IMR-90 (cell line): ENCODE data around the gene HIVEP3. TPM values are rescaled to one million over a fixed set of nuclear protein-coding genes. Genes with fewer than 3 reads are reported as not detected.

Experiments
- ATAC-seq: fragments of 200-7000 bp; cut with Tn5 transposase; 2 replicates; pipeline ENCODE4 v1.9.1; 2020; ENCODE audit warnings: low read depth, mild to moderate bottlenecking, moderate library complexity
- BruUV-seq: library from RNA; stranded (reverse); fragments of 400-500 nt; replicated peaks from 2 replicates; lab custom pipeline; 2021; lab: Mats Ljungman, UMichigan
- CTCF ChIA-PET: fragments of 300-600 bp; formaldehyde crosslinking; extraction: SDS; loops from one replicate; lab custom pipeline; 2021; ENCODE audit warnings: antibody characterized with exemption; lab: Yijun Ruan, JAX
- POLR2A ChIA-PET: fragments of 300-600 bp; sonication (Branson Sonifier 250); formaldehyde crosslinking; loops from one replicate; lab custom pipeline; 2022; ENCODE audit warnings: antibody characterized with exemption; ENCODE audit not compliant: unreplicated experiment; lab: Charles Lee
- DNase-seq: peaks from one replicate; pipeline ENCODE4 v3.0.0; 2013
- H2AFZ ChIP-seq: replicated peaks from 2 replicates; pipeline ENCODE3; 2013; ENCODE audit warnings: low read length, mild to moderate bottlenecking; ENCODE audit not compliant: poor library complexity
- H2AK5ac ChIP-seq: 2 replicates; pipeline ENCODE4 v1.6.1; 2013; ENCODE audit warnings: low read depth, low read length, inconsistent platforms
- H2AK9ac ChIP-seq: replicated peaks from 2 replicates; pipeline ENCODE3; 2013; ENCODE audit warnings: mild to moderate bottlenecking, low read depth, low read length, moderate library complexity; ENCODE audit not compliant: poor library complexity
- H2BK120ac ChIP-seq: 2 replicates; pipeline ENCODE4 v1.6.1; 2013; ENCODE audit warnings: low read depth, low read length, inconsistent platforms
- H2BK15ac ChIP-seq: 3 replicates; pipeline ENCODE4 v1.6.1; 2013; ENCODE audit warnings: low read depth, low read length, inconsistent platforms
- H2BK20ac ChIP-seq: 2 replicates; pipeline ENCODE4 v1.6.1; 2013; ENCODE audit warnings: low read depth, mild to moderate bottlenecking, inconsistent platforms, low read length, moderate library complexity
- H2BK5ac ChIP-seq: 2 replicates; pipeline ENCODE4 v1.6.1; 2013; ENCODE audit warnings: mild to moderate bottlenecking, low read depth, low read length, inconsistent platforms; ENCODE audit not compliant: poor library complexity, severe bottlenecking
- H3K14ac ChIP-seq: replicated peaks from 2 replicates; pipeline ENCODE4 v1.6.1; 2013; ENCODE audit warnings: low read depth, low read length, inconsistent platforms
- H3K18ac ChIP-seq: 2 replicates; pipeline ENCODE4 v1.6.1; 2013; ENCODE audit warnings: low read depth, low read length, control low read depth
- H3K23ac ChIP-seq: 2 replicates; pipeline ENCODE4 v1.6.1; 2013; ENCODE audit warnings: low read depth, low read length, inconsistent platforms
- H3K27ac ChIP-seq: 2 replicates; pipeline ENCODE4 v1.5.1; 2013; ENCODE audit warnings: mild to moderate bottlenecking, control low read depth, low read length; ENCODE audit not compliant: insufficient read depth
- H3K27me3 ChIP-seq: 2 replicates; pipeline ENCODE4 v1.6.1; 2013; ENCODE audit warnings: low read length; ENCODE audit not compliant: control insufficient read depth, insufficient read depth
- H3K36me3 ChIP-seq: 2 replicates; pipeline ENCODE4 v1.6.1; 2013; ENCODE audit warnings: low read length, mixed read lengths; ENCODE audit not compliant: control insufficient read depth, insufficient read depth
- H3K4ac ChIP-seq: 2 replicates; pipeline ENCODE4 v1.6.1; 2013; ENCODE audit warnings: low read depth, low read length, inconsistent platforms
- H3K4me1 ChIP-seq: 2 replicates; pipeline ENCODE4 v1.6.1; 2013; ENCODE audit warnings: low read length, mixed read lengths; ENCODE audit not compliant: control insufficient read depth, insufficient read depth
- H3K4me2 ChIP-seq: 2 replicates; pipeline ENCODE4 v1.6.1; 2013; ENCODE audit warnings: low read depth, mild to moderate bottlenecking, control low read depth, low read length, moderate library complexity
- H3K4me3 ChIP-seq: 2 replicates; pipeline ENCODE4 v1.5.1; 2013; ENCODE audit warnings: low read depth, mild to moderate bottlenecking, control low read depth, low read length, moderate library complexity; ENCODE audit not compliant: insufficient read depth
- H3K56ac ChIP-seq: 2 replicates; pipeline ENCODE4 v1.6.1; 2013; ENCODE audit warnings: low read length, inconsistent platforms; ENCODE audit not compliant: insufficient read depth; ENCODE audit errors: extremely low read depth
- H3K79me1 ChIP-seq, 2 experiments: 2 replicates each; pipeline ENCODE4 v1.6.1; 2013; ENCODE audit warnings: low read length in 2 of 2, inconsistent platforms in 1 of 2, low read depth in 1 of 2
- H3K9ac ChIP-seq: 2 replicates; pipeline ENCODE4 v1.6.1; 2013; ENCODE audit warnings: low read depth, low read length, control low read depth
- H3K9me1 ChIP-seq: 2 replicates; pipeline ENCODE4 v1.6.1; 2013; ENCODE audit warnings: low read length, inconsistent platforms; ENCODE audit not compliant: insufficient read depth
- H3K9me3 ChIP-seq: 2 replicates; pipeline ENCODE4 v1.6.1; 2013; ENCODE audit warnings: low read length; ENCODE audit not compliant: control insufficient read depth, insufficient read depth
- H4K20me1 ChIP-seq: 2 replicates; pipeline ENCODE4 v1.6.1; 2013; ENCODE audit warnings: low read length, inconsistent platforms; ENCODE audit not compliant: insufficient read depth
- H4K5ac ChIP-seq: 2 replicates; pipeline ENCODE4 v1.6.1; 2013; ENCODE audit warnings: mild to moderate bottlenecking, low read depth, low read length, control low read depth
- H4K8ac ChIP-seq, 2 experiments: 2 replicates each; pipeline ENCODE4 v1.6.1; 2013; ENCODE audit warnings: low read depth in 2 of 2, low read length in 2 of 2, control low read depth in 1 of 2, inconsistent platforms in 1 of 2
- H4K91ac ChIP-seq: 2 replicates; pipeline ENCODE4 v1.6.1; 2013; ENCODE audit warnings: low read depth, low read length, inconsistent platforms; ENCODE audit not compliant: insufficient read depth
- BHLHE40 ChIP-seq: fragments of 150-350 bp; IDR thresholded peaks from 2 replicates; pipeline ENCODE4 v1.6.1; 2016; ENCODE audit warnings: mild to moderate bottlenecking, low read depth, low read length
- FOS ChIP-seq: fragments of 150-350 bp; IDR thresholded peaks from 2 replicates; pipeline ENCODE4 v1.6.1; 2016; ENCODE audit warnings: low read depth, low read length
- MAFK ChIP-seq: IDR thresholded peaks from 2 replicates; pipeline ENCODE4 v1.6.1; 2012; ENCODE audit warnings: low read depth, low read length, improper control_type of control experiment
- MAZ ChIP-seq: IDR thresholded peaks from 2 replicates; pipeline ENCODE4 v1.6.1; 2012; ENCODE audit warnings: low read depth, mild to moderate bottlenecking, low read length, improper control_type of control experiment, moderate library complexity, borderline replicate concordance
- MXI1 ChIP-seq: IDR thresholded peaks from 2 replicates; pipeline ENCODE4 v1.6.1; 2012; ENCODE audit warnings: low read depth, mild to moderate bottlenecking, low read length, moderate library complexity, borderline replicate concordance
- NFE2L2 ChIP-seq: fragments of 150-350 bp; IDR thresholded peaks from 2 replicates; pipeline ENCODE4 v1.6.1; 2016; ENCODE audit warnings: low read depth, mild to moderate bottlenecking, low read length
- RAD21 ChIP-seq: IDR thresholded peaks from 2 replicates; pipeline ENCODE4 v1.6.1; 2012; ENCODE audit warnings: low read length, improper control_type of control experiment
- RCOR1 ChIP-seq: IDR thresholded peaks from 2 replicates; pipeline ENCODE4 v1.6.1; 2012; ENCODE audit warnings: mild to moderate bottlenecking, low read length, improper control_type of control experiment; ENCODE audit not compliant: insufficient replicate concordance
- RFX5 ChIP-seq: IDR thresholded peaks from 2 replicates; pipeline ENCODE4 v1.8.0; 2012; ENCODE audit warnings: low read depth, mild to moderate bottlenecking, low read length, moderate library complexity
- WGBS, 2 experiments: methylation state at CpG; one replicate each; pipeline versions ENCODE4 v1.1.5 to v1.1.7; 2013; ENCODE audit warnings: missing lambda C conversion rate in 2 of 2; ENCODE audit not compliant: insufficient read length in 1 of 2; ENCODE audit errors: extremely low coverage in 2 of 2; 5-methylcytosine and 5-hydroxymethylcytosine counted together
- dilution Hi-C: fragments of 300-500 bp; cut with HindIII; formaldehyde crosslinking; loops from one replicate; pipeline ENCODE4 v1.14.3; 2018; ENCODE audit warnings: low sequenced_read_pairs; ENCODE audit not compliant: unreplicated experiment
- in situ Hi-C: fragments of 300-500 bp; cut with MboI; formaldehyde crosslinking; loops from 3 replicates; pipeline ENCODE4 v1.14.3; 2019; ENCODE audit warnings: low sequenced_read_pairs, inconsistent platforms, mixed read lengths
- intact Hi-C: fragments of 100-400 bp; cut with micrococcal nuclease; formaldehyde crosslinking; loops from 2 replicates; pipeline ENCODE4 v1.10.0; 2022
- polyA plus RNA-seq, 3 experiments: library from polyadenylated mRNA; depleted of rRNA; stranded (reverse); fragments of >200 nt; gene quantifications; 2 replicates each; pipeline ENCODE4 v1.2.3, GENCODE V29; 2012; ENCODE audit warnings: low replicate concordance in 1 of 3
- total RNA-seq: library from RNA; depleted of rRNA; stranded (reverse); fragments of >200 nt; gene quantifications from 2 replicates; pipeline ENCODE4 v1.2.3, GENCODE V29; 2012
- TF ChIP-seq, protein P1 (sequence below): conservative IDR thresholded peaks from 2 replicates; pipeline ENCODE4 v1.5.1; 2012; ENCODE audit warnings: mild to moderate bottlenecking, low read depth, low read length, improper control_type of control experiment

HIVEP3 gene
- total and polyA plus RNA-seq, 2 of the 4 experiments (the other 2 are of a cell fraction) = 1.4 to 4.0 TPM

DNA sequence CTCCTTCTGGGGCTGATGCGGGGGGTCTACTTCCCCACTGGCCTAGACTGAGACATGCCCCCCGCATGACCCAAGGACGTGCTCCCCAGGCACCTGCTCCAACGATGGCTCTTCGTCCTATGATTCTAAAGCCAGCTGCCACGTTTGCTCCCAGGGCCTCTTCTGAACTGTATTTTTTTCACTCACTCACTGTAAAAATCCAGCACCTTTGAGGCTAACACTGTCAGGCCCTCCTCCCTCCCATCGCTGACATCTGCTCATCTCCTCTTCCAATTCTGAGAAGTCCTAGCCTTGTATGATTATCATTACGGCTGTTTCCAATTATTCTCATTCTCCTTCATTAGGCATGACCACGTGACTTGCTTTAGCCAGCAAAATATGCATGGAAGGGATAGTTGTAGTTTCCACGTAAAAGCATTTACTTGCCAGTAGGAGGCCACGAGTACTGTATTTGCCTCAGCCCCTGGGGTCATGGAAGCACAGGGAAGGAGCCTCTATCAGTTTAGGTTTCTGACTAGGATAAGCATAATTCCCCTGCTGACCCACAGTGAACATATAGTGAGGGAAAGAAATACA is 415.1 kb downstream of the HIVEP3 start:
- ATAC-seq (no peak), DNase-seq (no peak)
- H3K36me3 ChIP-seq = no peaks in the 10 kb centered on the region
- WGBS, 2 experiments = 92% methylated on average over 7 of the region's 11 CpGs; no CpG with 5 or more reads in 1 of the 2 experiments
- no peak overlapping the region for H4K5ac ChIP-seq
- 0 out of 2 replicates have a peak overlapping the region, but pooled peaks have one; percentile 21 for H3K14ac ChIP-seq
- no peaks in the 10 kb centered on the region for H3K9me3 ChIP-seq
- peaks cover 2% of the 10 kb centered on the region; the same call in 1 of the 2 replicates for H3K9me1 ChIP-seq
- ChIA-PET CTCF (no interaction called here), POLR2A (no interaction called here)
- no peak overlapping the region for H3K9ac ChIP-seq
- H4K91ac ChIP-seq = no peak overlapping the region
- no peak overlapping the region for H3K23ac ChIP-seq
- no peak overlapping the region for H2AK9ac ChIP-seq
- no peak overlapping the region for H2BK20ac ChIP-seq
- no peak overlapping the region for H2BK120ac ChIP-seq
- H2BK15ac ChIP-seq = no peak overlapping the region
- in situ Hi-C loops = no loop called here
- no peaks in the 10 kb centered on the region for H4K20me1 ChIP-seq
- H3K4me2 ChIP-seq = no peak overlapping the region
- intact Hi-C loops = no loop called here
- H3K56ac ChIP-seq = no peak overlapping the region
- peaks cover 2% of the 10 kb centered on the region; the same call in 1 of the 2 replicates for H3K4me1 ChIP-seq
- no peak overlapping the region for H2AFZ ChIP-seq
- H2BK5ac ChIP-seq = no peak overlapping the region
- no peak overlapping the region for H4K8ac ChIP-seq
- TF ChIP-seq RAD21 (no peak), RFX5 (no peak), BHLHE40 (no peak), MAZ (no peak), MAFK (no peak), FOS (no peak), NFE2L2 (no peak), RCOR1 (no peak), MXI1 (no peak)
- TF ChIP-seq, protein P1, sequence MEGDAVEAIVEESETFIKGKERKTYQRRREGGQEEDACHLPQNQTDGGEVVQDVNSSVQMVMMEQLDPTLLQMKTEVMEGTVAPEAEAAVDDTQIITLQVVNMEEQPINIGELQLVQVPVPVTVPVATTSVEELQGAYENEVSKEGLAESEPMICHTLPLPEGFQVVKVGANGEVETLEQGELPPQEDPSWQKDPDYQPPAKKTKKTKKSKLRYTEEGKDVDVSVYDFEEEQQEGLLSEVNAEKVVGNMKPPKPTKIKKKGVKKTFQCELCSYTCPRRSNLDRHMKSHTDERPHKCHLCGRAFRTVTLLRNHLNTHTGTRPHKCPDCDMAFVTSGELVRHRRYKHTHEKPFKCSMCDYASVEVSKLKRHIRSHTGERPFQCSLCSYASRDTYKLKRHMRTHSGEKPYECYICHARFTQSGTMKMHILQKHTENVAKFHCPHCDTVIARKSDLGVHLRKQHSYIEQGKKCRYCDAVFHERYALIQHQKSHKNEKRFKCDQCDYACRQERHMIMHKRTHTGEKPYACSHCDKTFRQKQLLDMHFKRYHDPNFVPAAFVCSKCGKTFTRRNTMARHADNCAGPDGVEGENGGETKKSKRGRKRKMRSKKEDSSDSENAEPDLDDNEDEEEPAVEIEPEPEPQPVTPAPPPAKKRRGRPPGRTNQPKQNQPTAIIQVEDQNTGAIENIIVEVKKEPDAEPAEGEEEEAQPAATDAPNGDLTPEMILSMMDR = no peak
- H3K27me3 ChIP-seq = no peaks in the 10 kb centered on the region; the same call in 1 of the 2 replicates
- H3K79me1 ChIP-seq = no peaks in the 10 kb centered on the region
- no peak overlapping the region for H3K4ac ChIP-seq
- dilution Hi-C loops = no loop called here
- no peak overlapping the region for H3K18ac ChIP-seq
- no peak overlapping the region for H3K4me3 ChIP-seq
- no TSS peak for BruUV-seq
- no peak overlapping the region for H3K27ac ChIP-seq
- H2AK5ac ChIP-seq = no peak overlapping the region
